GM23338 (cell line): ENCODE data around the gene TMEM150A. TPM values are rescaled to one million over a fixed set of nuclear protein-coding genes. Genes with fewer than 3 reads are reported as not detected.

Experiments used
- ATAC-seq: fragments of 200-7000 bp; cut with Tn5 transposase; 3 replicates; pipeline ENCODE4 v1.9.1; 2020
- DNase-seq: peaks from one replicate; pipeline ENCODE4 v3.0.0-alpha.2; 2015; ENCODE audit warnings: low spot score
- H2AFZ ChIP-seq: fragments of 200-600 bp; sonication (generic); 2 replicates; pipeline ENCODE4 v1.8.0; 2016; ENCODE audit warnings: antibody characterized with exemption, mild to moderate bottlenecking, moderate library complexity
- H3F3A ChIP-seq: fragments of 200-600 bp; sonication (generic); replicated peaks from 2 replicates; pipeline ENCODE4 v1.8.0; 2017; ENCODE audit warnings: antibody characterized with exemption, mixed run types, low read depth
- H3K27ac ChIP-seq: fragments of 200-600 bp; sonication (generic); 2 replicates; pipeline ENCODE4 v1.6.1; 2016; ENCODE audit warnings: low read depth
- H3K27me3 ChIP-seq: fragments of 200-600 bp; sonication (generic); 2 replicates; pipeline ENCODE4 v1.8.0; 2016; ENCODE audit warnings: mild to moderate bottlenecking, mixed run types, moderate library complexity; ENCODE audit not compliant: insufficient read depth
- H3K36me3 ChIP-seq: fragments of 200-600 bp; sonication (generic); 2 replicates; pipeline ENCODE4 v1.8.0; 2016; ENCODE audit warnings: mild to moderate bottlenecking; ENCODE audit not compliant: insufficient read depth
- H3K4me1 ChIP-seq: fragments of 200-600 bp; sonication (generic); 2 replicates; pipeline ENCODE4 v1.8.0; 2016; ENCODE audit warnings: mild to moderate bottlenecking, moderate library complexity; ENCODE audit not compliant: insufficient read depth
- H3K4me2 ChIP-seq: fragments of 200-600 bp; sonication (generic); 2 replicates; pipeline ENCODE4 v1.7.1; 2017; ENCODE audit warnings: mixed run types
- H3K4me3 ChIP-seq: fragments of 200-600 bp; sonication (generic); 2 replicates; pipeline ENCODE4 v1.6.1; 2016; ENCODE audit warnings: mixed run types
- H3K79me2 ChIP-seq: fragments of 200-600 bp; sonication (generic); replicated peaks from 2 replicates; pipeline ENCODE4 v1.8.0; 2017; ENCODE audit warnings: mild to moderate bottlenecking; ENCODE audit not compliant: insufficient read depth
- H3K9me2 ChIP-seq: fragments of 200-600 bp; sonication (generic); 2 replicates; pipeline ENCODE4 v1.8.0; 2017; ENCODE audit not compliant: insufficient read depth
- H4K20me1 ChIP-seq: fragments of 200-600 bp; sonication (generic); replicated peaks from 2 replicates; pipeline ENCODE4 v1.8.0; 2017; ENCODE audit warnings: mild to moderate bottlenecking; ENCODE audit not compliant: insufficient read depth
- H3K27ac Mint-ChIP-seq: 2 replicates; pipeline ENCODE4 v1.8.0; 2020; ENCODE audit warnings: inconsistent platforms, mild to moderate bottlenecking, moderate library complexity, mixed read lengths
- H3K27me3 Mint-ChIP-seq: 3 replicates; pipeline ENCODE4 v1.8.0; 2022; ENCODE audit warnings: low read depth, mild to moderate bottlenecking, moderate library complexity, mixed read lengths, inconsistent platforms; ENCODE audit not compliant: insufficient read depth, poor library complexity
- H3K36me3 Mint-ChIP-seq: 3 replicates; pipeline ENCODE4 v1.8.0; 2021; ENCODE audit warnings: low read depth, mild to moderate bottlenecking, inconsistent platforms, moderate library complexity, mixed read lengths
- H3K4me1 Mint-ChIP-seq: 3 replicates; pipeline ENCODE4 v1.8.0; 2020; ENCODE audit warnings: mild to moderate bottlenecking, inconsistent platforms, mixed read lengths
- H3K4me3 Mint-ChIP-seq: 3 replicates; pipeline ENCODE4 v1.8.0; 2021; ENCODE audit warnings: moderate library complexity, mild to moderate bottlenecking, inconsistent platforms, mixed read lengths
- H3K9me3 Mint-ChIP-seq: 3 replicates; pipeline ENCODE4 v1.8.0; 2020; ENCODE audit warnings: moderate library complexity, mild to moderate bottlenecking, inconsistent platforms, mixed read lengths
- EZH2 ChIP-seq: fragments of 200-600 bp; sonication (generic); IDR thresholded peaks from one replicate; pipeline ENCODE4 v1.8.0; 2017; ENCODE audit warnings: antibody characterized with exemption, mild to moderate bottlenecking, low read depth; ENCODE audit not compliant: unreplicated experiment
- NANOG ChIP-seq: IDR thresholded peaks from 2 replicates; pipeline ENCODE4 v1.6.1; 2016; ENCODE audit warnings: antibody characterized with exemption, borderline replicate concordance
- POLR2AphosphoS5 ChIP-seq: IDR thresholded peaks from 2 replicates; pipeline ENCODE4 v1.6.1; 2016; ENCODE audit warnings: antibody characterized with exemption, low read depth
- ZNF114 ChIP-seq: fragments of 250-450 bp; sonication (Bioruptor Pico); IDR thresholded peaks from 2 replicates; pipeline ENCODE4 v1.5.0; 2020; ENCODE audit warnings: mild to moderate bottlenecking, moderate library complexity
- polyA plus RNA-seq: library from polyadenylated mRNA; unstranded; fragments of >200 nt; fragmentation: Nextera tagmentation; extraction: Ambion mirVana; gene quantifications from 2 replicates; pipeline ENCODE4 v1.2.1, GENCODE V29; 2016
- total RNA-seq: library from RNA; depleted of rRNA; stranded (reverse); fragments of >200 nt; shearing (Covaris generic); gene quantifications from 2 replicates; pipeline ENCODE4 v1.2.3, GENCODE V29; 2014
- TF ChIP-seq, protein P1 (sequence below), 2 experiments: fragments of 200-600 bp in 1 of 2; sonication (generic) in 1 of 2; conservative IDR thresholded peaks; 2 replicates each; pipeline versions ENCODE4 v1.5.1 to v1.6.1; 2016 to 2017; ENCODE audit warnings: antibody characterized with exemption in 2 of 2, low read depth in 2 of 2, mild to moderate bottlenecking in 2 of 2, moderate library complexity in 1 of 2
- TF ChIP-seq, protein P2 (sequence below): IDR thresholded peaks from 2 replicates; pipeline ENCODE4 v1.6.1; 2016; ENCODE audit warnings: antibody characterized with exemption
- TF ChIP-seq, protein P3 (sequence below): IDR thresholded peaks from one replicate; pipeline ENCODE4 v1.6.1; 2018; ENCODE audit warnings: antibody characterized with exemption; ENCODE audit not compliant: unreplicated experiment

The TMEM150A gene
- total and polyA plus RNA-seq, 2 experiments from 2014 or later = 16.4 to 27.9 TPM

DNA sequence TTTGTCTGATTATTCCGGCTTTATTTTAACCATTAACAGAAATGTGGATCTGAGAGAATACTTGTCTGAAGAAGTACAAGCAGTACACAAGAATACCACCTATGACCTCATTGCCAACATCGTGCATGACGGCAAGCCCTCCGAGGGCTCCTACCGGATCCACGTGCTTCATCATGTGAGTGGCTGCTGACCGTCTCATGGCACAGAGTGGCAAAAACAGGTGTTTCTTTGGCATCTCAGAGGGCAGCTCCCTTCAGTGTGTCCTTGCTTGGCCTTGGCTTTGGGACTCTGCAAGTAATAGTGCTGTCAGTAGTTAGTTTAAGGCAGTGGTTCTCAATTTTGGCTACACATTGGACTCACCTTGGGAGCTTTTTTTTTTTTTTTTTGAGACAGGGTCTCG is 42.4 kb upstream of the TMEM150A start (continued):
- TF ChIP-seq, protein P1, sequence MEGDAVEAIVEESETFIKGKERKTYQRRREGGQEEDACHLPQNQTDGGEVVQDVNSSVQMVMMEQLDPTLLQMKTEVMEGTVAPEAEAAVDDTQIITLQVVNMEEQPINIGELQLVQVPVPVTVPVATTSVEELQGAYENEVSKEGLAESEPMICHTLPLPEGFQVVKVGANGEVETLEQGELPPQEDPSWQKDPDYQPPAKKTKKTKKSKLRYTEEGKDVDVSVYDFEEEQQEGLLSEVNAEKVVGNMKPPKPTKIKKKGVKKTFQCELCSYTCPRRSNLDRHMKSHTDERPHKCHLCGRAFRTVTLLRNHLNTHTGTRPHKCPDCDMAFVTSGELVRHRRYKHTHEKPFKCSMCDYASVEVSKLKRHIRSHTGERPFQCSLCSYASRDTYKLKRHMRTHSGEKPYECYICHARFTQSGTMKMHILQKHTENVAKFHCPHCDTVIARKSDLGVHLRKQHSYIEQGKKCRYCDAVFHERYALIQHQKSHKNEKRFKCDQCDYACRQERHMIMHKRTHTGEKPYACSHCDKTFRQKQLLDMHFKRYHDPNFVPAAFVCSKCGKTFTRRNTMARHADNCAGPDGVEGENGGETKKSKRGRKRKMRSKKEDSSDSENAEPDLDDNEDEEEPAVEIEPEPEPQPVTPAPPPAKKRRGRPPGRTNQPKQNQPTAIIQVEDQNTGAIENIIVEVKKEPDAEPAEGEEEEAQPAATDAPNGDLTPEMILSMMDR (conservative IDR thresholded peaks at IDR 0.05; ENCODE audit: low read depth in 2 of 2) = no peak
- no peak for TF ChIP-seq NANOG
- TF ChIP-seq, protein P2, sequence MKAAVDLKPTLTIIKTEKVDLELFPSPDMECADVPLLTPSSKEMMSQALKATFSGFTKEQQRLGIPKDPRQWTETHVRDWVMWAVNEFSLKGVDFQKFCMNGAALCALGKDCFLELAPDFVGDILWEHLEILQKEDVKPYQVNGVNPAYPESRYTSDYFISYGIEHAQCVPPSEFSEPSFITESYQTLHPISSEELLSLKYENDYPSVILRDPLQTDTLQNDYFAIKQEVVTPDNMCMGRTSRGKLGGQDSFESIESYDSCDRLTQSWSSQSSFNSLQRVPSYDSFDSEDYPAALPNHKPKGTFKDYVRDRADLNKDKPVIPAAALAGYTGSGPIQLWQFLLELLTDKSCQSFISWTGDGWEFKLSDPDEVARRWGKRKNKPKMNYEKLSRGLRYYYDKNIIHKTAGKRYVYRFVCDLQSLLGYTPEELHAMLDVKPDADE = no peak

DNA sequence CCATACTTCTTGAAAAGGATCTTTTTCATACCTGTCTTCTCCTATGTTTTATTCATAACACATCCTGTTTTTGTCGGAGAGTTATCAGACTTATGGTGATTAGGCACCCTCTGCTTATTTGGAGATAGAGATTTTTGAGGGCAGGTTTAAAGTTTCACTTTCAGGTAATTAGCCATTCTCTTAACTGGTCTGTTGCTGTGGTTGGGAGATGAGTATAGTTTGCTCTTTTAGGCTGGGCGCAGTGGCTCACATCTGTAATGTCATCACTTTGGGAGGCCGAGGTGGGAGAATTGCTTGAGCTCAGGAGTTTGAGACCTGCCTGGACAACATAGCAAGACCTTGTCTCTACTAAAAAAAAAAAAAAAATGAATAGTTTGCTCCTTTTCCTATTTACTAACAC is 40.2 kb upstream of the TMEM150A start:
- no peak for ATAC-seq
- H3K27me3 Mint-ChIP-seq = peaks cover 3% of the 10 kb centered on the region
- no peaks in the 10 kb centered on the region for H3K79me2 ChIP-seq

More for the DNA sequence above, 40.2 kb upstream of the TMEM150A start:
- Mint-ChIP-seq H3K36me3 (peaks cover 95% of the 10 kb centered on the region), H3K27ac (no peak overlapping the region), H3K4me3 (no peak overlapping the region), H3K9me3 (no peaks in the 10 kb centered on the region), H3K4me1 (no peaks in the 10 kb centered on the region)
- H3K27ac ChIP-seq = 0 out of 2 replicates have a peak overlapping the region, but pooled peaks have one; percentile 39
- H3F3A ChIP-seq = 0 out of 2 replicates have a peak, but pooled peaks cover 6% of the 10 kb centered on the region
- peaks cover 86% of the 10 kb centered on the region for H3K36me3 ChIP-seq
- TF ChIP-seq POLR2AphosphoS5 = no peak
- no peak for TF ChIP-seq EZH2
- TF ChIP-seq, protein P1 (conservative IDR thresholded peaks at IDR 0.05; ENCODE audit: low read depth in 2 of 2) = no peak
- TF ChIP-seq, protein P3, sequence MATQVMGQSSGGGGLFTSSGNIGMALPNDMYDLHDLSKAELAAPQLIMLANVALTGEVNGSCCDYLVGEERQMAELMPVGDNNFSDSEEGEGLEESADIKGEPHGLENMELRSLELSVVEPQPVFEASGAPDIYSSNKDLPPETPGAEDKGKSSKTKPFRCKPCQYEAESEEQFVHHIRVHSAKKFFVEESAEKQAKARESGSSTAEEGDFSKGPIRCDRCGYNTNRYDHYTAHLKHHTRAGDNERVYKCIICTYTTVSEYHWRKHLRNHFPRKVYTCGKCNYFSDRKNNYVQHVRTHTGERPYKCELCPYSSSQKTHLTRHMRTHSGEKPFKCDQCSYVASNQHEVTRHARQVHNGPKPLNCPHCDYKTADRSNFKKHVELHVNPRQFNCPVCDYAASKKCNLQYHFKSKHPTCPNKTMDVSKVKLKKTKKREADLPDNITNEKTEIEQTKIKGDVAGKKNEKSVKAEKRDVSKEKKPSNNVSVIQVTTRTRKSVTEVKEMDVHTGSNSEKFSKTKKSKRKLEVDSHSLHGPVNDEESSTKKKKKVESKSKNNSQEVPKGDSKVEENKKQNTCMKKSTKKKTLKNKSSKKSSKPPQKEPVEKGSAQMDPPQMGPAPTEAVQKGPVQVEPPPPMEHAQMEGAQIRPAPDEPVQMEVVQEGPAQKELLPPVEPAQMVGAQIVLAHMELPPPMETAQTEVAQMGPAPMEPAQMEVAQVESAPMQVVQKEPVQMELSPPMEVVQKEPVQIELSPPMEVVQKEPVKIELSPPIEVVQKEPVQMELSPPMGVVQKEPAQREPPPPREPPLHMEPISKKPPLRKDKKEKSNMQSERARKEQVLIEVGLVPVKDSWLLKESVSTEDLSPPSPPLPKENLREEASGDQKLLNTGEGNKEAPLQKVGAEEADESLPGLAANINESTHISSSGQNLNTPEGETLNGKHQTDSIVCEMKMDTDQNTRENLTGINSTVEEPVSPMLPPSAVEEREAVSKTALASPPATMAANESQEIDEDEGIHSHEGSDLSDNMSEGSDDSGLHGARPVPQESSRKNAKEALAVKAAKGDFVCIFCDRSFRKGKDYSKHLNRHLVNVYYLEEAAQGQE = no peak
- TF ChIP-seq ZNF114 (CRISPR knock-in tag) = no peak
- H3K4me1 ChIP-seq = no peaks in the 10 kb centered on the region
- no peak overlapping the region for H2AFZ ChIP-seq
- DNase-seq = no peak
- no peak overlapping the region for H3K4me3 ChIP-seq
- no peaks in the 10 kb centered on the region for H3K27me3 ChIP-seq
- H4K20me1 ChIP-seq = peaks cover 18% of the 10 kb centered on the region
- H3K4me2 ChIP-seq = no peak overlapping the region
- no peaks in the 10 kb centered on the region for H3K9me2 ChIP-seq
